ENCODE results near the gene PLPP2.

DNA sequence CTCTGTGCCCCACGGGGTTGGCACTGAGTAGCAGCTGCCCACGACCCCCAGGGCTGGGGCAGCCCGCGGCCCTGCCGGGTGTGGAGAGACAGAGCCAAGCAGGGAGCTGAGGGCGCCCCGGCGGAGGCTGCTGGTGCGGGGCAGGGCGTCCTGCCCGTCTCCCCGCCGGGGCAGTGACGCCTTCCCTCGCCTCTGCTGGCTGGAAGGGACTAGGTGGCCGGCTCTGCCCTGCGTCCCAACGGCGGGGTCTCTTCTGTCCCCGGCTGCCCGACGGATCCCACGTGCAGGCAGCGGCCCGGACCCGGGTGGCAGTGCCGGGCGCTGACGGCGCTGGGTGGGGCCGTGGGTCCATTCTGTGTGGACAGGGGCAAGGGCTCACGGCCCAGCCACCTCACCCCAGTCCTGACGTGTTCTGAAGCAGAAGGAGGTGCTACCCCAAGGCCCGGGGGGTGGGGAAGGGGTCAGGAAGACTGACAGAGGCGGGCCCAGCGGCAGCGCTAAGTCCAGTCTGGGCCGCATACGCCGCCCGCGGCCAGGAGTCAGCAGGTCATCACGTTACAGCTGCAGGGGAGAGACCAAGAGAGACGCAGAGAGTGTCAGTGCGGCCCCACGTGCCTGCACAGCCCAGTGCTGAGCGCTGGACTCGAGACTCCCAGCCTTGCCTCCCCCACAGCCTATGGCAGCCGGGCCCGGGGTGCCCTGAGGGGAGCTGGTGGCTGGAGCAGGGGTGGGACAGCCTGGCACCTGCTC is 15.1 kb upstream of the PLPP2 start:
- TF ChIP-seq EZH2phosphoT487 (IDR thresholded peaks at IDR 0.05; ENCODE audit: borderline replicate concordance, low read length) = no peak
- TF ChIP-seq, protein P1, sequence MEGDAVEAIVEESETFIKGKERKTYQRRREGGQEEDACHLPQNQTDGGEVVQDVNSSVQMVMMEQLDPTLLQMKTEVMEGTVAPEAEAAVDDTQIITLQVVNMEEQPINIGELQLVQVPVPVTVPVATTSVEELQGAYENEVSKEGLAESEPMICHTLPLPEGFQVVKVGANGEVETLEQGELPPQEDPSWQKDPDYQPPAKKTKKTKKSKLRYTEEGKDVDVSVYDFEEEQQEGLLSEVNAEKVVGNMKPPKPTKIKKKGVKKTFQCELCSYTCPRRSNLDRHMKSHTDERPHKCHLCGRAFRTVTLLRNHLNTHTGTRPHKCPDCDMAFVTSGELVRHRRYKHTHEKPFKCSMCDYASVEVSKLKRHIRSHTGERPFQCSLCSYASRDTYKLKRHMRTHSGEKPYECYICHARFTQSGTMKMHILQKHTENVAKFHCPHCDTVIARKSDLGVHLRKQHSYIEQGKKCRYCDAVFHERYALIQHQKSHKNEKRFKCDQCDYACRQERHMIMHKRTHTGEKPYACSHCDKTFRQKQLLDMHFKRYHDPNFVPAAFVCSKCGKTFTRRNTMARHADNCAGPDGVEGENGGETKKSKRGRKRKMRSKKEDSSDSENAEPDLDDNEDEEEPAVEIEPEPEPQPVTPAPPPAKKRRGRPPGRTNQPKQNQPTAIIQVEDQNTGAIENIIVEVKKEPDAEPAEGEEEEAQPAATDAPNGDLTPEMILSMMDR (IDR thresholded peaks at IDR 0.05; ENCODE audit: low read depth, low read length, poor library complexity, severe bottlenecking) = no peak
